ENCODE results near the gene WDR87.
"Not testable (repeated sequence)": the region's sequence is repeated elsewhere in the genome, so short reads cannot be mapped to it uniquely, and the experiment has no call there.

WDR87 gene

GRCh38 chr19:37925212-37925611, 18.8 kb upstream of the WDR87 start:
- Histone ChIP-seq H3K36me3 (ENCODE audit: insufficient read depth, low read length) (no peaks in the 10 kb centered on the region), H2AFZ (ENCODE audit: low read depth, low read length) (no peak overlapping the region), H3K79me2 (ENCODE audit: insufficient read depth, low read length) (peaks cover 5% of the 10 kb centered on the region; the same call in 1 of the 2 replicates), H3K4me3 (ENCODE audit: low read depth in 1 of 2, low read length in 2 of 2) (no peak overlapping the region), H3K4me2 (ENCODE audit: insufficient read depth, low read length) (no peak overlapping the region), H3K4me1 (ENCODE audit: insufficient read depth, low read length) (no peaks in the 10 kb centered on the region), H4K20me1 (ENCODE audit: insufficient read depth, low read length) (peaks cover 6% of the 10 kb centered on the region; the same call in 1 of the 2 replicates), H3K27me3 (ENCODE audit: insufficient read depth, low read length, poor library complexity) (no peaks in the 10 kb centered on the region), H3K27ac (ENCODE audit: low read length) (no peak overlapping the region), H3K9ac (ENCODE audit: low read depth, low read length) (no peak overlapping the region), H3K9me3 (ENCODE audit: insufficient read depth, low read length, severe bottlenecking) (no peaks in the 10 kb centered on the region)
- TF ChIP-seq, protein P1, sequence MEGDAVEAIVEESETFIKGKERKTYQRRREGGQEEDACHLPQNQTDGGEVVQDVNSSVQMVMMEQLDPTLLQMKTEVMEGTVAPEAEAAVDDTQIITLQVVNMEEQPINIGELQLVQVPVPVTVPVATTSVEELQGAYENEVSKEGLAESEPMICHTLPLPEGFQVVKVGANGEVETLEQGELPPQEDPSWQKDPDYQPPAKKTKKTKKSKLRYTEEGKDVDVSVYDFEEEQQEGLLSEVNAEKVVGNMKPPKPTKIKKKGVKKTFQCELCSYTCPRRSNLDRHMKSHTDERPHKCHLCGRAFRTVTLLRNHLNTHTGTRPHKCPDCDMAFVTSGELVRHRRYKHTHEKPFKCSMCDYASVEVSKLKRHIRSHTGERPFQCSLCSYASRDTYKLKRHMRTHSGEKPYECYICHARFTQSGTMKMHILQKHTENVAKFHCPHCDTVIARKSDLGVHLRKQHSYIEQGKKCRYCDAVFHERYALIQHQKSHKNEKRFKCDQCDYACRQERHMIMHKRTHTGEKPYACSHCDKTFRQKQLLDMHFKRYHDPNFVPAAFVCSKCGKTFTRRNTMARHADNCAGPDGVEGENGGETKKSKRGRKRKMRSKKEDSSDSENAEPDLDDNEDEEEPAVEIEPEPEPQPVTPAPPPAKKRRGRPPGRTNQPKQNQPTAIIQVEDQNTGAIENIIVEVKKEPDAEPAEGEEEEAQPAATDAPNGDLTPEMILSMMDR (IDR thresholded peaks at IDR 0.05; ENCODE audit: borderline replicate concordance, extremely low read depth, low read length, poor library complexity, severe bottlenecking): no peak
- TF ChIP-seq EZH2 (IDR thresholded peaks at IDR 0.05; ENCODE audit: borderline replicate concordance, low read depth, low read length, severe bottlenecking): no peak
- ATAC-seq (ENCODE audit: insufficient read depth, low read depth): no peak
- DNase-seq: no peak

DNA sequence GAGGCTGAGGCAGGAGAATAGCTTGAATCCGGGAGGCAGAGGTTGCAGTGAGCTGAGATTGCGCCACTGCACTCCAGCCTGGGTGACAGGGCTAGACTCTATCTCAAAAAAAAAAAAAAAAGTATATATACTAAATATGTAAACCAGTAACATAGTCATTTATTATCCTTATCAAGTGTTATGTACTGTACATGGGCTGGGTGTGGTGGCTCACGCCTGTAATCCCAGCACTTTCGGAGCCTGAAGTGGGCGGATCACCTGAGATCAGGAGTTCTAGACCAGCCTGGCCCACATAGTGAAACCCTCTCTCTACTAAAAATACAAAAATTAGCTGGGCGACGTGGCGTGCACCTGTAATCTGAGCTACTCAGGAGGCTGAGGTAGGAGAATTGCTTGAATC, 18.2 kb upstream of the WDR87 start:
- H3K36me3 ChIP-seq (ENCODE audit: insufficient read depth, low read length); H3K27me3 ChIP-seq (ENCODE audit: insufficient read depth, low read length, poor library complexity); ATAC-seq (ENCODE audit: insufficient read depth, low read depth); H2AFZ ChIP-seq (ENCODE audit: low read depth, low read length); H3K9ac ChIP-seq (ENCODE audit: low read depth, low read length); DNase-seq; H3K9me3 ChIP-seq (ENCODE audit: insufficient read depth, low read length, severe bottlenecking); H3K79me2 ChIP-seq (ENCODE audit: insufficient read depth, low read length); H3K27ac ChIP-seq (ENCODE audit: low read length); H3K4me2 ChIP-seq (ENCODE audit: insufficient read depth, low read length); H3K4me1 ChIP-seq (ENCODE audit: insufficient read depth, low read length); H3K4me3 ChIP-seq (ENCODE audit: low read depth in 1 of 2, low read length in 2 of 2); H4K20me1 ChIP-seq (ENCODE audit: insufficient read depth, low read length): not testable (repeated sequence)

DNA sequence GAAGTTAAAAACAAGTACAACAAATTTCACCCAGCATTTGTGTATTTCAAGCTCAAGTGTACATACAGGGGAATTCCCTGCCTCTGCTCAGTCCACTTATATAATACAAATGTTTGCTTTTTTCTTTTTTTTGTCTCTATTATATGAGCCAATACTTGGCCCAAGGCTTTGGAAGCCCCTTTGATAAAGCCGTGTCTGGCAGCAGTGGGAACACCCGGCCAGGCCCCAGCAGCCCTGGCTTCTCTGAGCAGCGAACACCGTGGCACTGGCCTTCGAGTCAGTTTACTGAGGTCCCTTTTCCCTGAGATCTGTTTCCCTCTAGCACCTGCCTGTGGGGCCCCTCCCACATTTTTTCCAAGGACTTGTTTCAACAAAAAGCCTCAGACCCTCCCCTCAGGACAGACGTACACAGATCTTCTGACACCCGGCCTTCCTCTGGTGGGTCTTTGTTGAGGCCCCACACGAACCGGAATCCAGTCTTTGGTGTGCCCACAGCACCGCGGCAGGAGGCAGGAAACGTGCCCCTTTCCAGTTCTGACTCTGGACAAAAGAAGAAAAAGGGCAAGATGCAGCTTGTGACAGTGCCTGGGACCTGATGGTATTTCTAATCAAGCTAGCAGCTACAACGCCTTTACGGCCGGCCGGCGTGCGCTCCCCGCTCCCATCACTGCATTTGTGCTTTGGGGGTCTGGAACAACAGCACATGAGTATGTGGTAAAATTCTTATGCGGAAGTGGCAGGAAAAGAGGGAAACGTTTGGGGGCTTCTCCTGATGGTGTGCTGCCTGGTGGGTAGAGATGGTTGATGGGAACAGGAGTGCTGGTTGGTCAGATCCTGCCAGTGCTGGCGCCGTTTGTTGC, 14.4 kb upstream of the WDR87 start:
- Histone ChIP-seq H3K4me3 (ENCODE audit: low read depth in 1 of 2, low read length in 2 of 2) (no peak overlapping the region), H3K4me2 (ENCODE audit: insufficient read depth, low read length) (no peak overlapping the region), H3K27me3 (ENCODE audit: insufficient read depth, low read length, poor library complexity) (no peaks in the 10 kb centered on the region), H3K9me3 (ENCODE audit: insufficient read depth, low read length, severe bottlenecking) (no peaks in the 10 kb centered on the region), H3K27ac (ENCODE audit: low read length) (no peak overlapping the region), H3K9ac (ENCODE audit: low read depth, low read length) (no peak overlapping the region), H4K20me1 (ENCODE audit: insufficient read depth, low read length) (0 out of 2 replicates have a peak, but pooled peaks cover 3% of the 10 kb centered on the region), H2AFZ (ENCODE audit: low read depth, low read length) (no peak overlapping the region), H3K79me2 (ENCODE audit: insufficient read depth, low read length) (peaks cover 20% of the 10 kb centered on the region; the same call in 1 of the 2 replicates), H3K36me3 (ENCODE audit: insufficient read depth, low read length) (no peaks in the 10 kb centered on the region; the same call in 1 of the 2 replicates), H3K4me1 (ENCODE audit: insufficient read depth, low read length) (no peaks in the 10 kb centered on the region)
- ATAC-seq (ENCODE audit: insufficient read depth, low read depth) (no peak), DNase-seq (no peak)
- TF ChIP-seq, protein P1 (IDR thresholded peaks at IDR 0.05; ENCODE audit: borderline replicate concordance, extremely low read depth, low read length, poor library complexity, severe bottlenecking): no peak
- no peak for TF ChIP-seq EZH2 (IDR thresholded peaks at IDR 0.05; ENCODE audit: borderline replicate concordance, low read depth, low read length, severe bottlenecking)

- TF ChIP-seq, protein P1 (IDR thresholded peaks at IDR 0.05; ENCODE audit: borderline replicate concordance, extremely low read depth, low read length, poor library complexity, severe bottlenecking): no peak
- TF ChIP-seq EZH2 (IDR thresholded peaks at IDR 0.05; ENCODE audit: borderline replicate concordance, low read depth, low read length, severe bottlenecking): no peak
- H3K9ac ChIP-seq (ENCODE audit: low read depth, low read length): no peak overlapping the region
- H3K27ac ChIP-seq (ENCODE audit: low read length): no peak overlapping the region
- no peaks in the 10 kb centered on the region; the same call in 1 of the 2 replicates for H3K36me3 ChIP-seq (ENCODE audit: insufficient read depth, low read length)
- peaks cover 3% of the 10 kb centered on the region; the same call in 1 of the 2 replicates for H3K4me1 ChIP-seq (ENCODE audit: insufficient read depth, low read length)
- no peaks in the 10 kb centered on the region for H3K27me3 ChIP-seq (ENCODE audit: insufficient read depth, low read length, poor library complexity)
- ATAC-seq (ENCODE audit: insufficient read depth, low read depth): no peak
- H3K79me2 ChIP-seq (ENCODE audit: insufficient read depth, low read length): peaks cover 35% of the 10 kb centered on the region
- H3K4me3 ChIP-seq (ENCODE audit: low read depth in 1 of 2, low read length in 2 of 2): no peak overlapping the region
- DNase-seq: no peak
- no peaks in the 10 kb centered on the region for H3K9me3 ChIP-seq (ENCODE audit: insufficient read depth, low read length, severe bottlenecking)
- H2AFZ ChIP-seq (ENCODE audit: low read depth, low read length): no peak overlapping the region
- H3K4me2 ChIP-seq (ENCODE audit: insufficient read depth, low read length): no peak overlapping the region
- H4K20me1 ChIP-seq (ENCODE audit: insufficient read depth, low read length): 0 out of 2 replicates have a peak, but pooled peaks cover 9% of the 10 kb centered on the region
Measured at GRCh38 chr19:37914908-37915307, 8.5 kb upstream of the WDR87 start.
